Forelimb muscle (tissue), 1 donor: Measurements from ENCODE around the gene SLC30A2. TPM values are rescaled to one million over a fixed set of nuclear protein-coding genes. Genes with fewer than 3 reads are reported as not detected.
"Not testable (repeated sequence)": the region's sequence is repeated elsewhere in the genome, so short reads cannot be mapped to it uniquely, and the experiment has no call there.

ENCODE experiments used
- DNase-seq: peaks from one replicate; pipeline ENCODE4 v3.0.0-alpha.2; 2013; ENCODE audit warnings: low read depth
- polyA plus RNA-seq: library from polyadenylated mRNA; unstranded; fragments of 120-200 nt; gene quantifications from one replicate; pipeline ENCODE4 v1.2.1, GENCODE V29; 2013; ENCODE audit not compliant: insufficient read length

The SLC30A2 gene
- 1.00 TPM for polyA plus RNA-seq

- DNase-seq, result no peak
Measured at GRCh38 chr1:26045722-26046245, at the start of gene SLC30A2. Gene SLC30A2 (minus strand): TSS chr1:26046118. CDS start chr1:26045896, 222 bp downstream.

- DNase-seq, result no peak
Measured at GRCh38 chr1:26094677-26095383, 48.9 kb upstream of the SLC30A2 start.

- no peak for DNase-seq
Measured at GRCh38 chr1:26094076-26094669, 48.3 kb upstream of the SLC30A2 start.

GRCh38 chr1:26093569-26093968, 47.7 kb upstream of the SLC30A2 start:
- DNase-seq, result not testable (repeated sequence)

GRCh38 chr1:26092422-26092821, 46.5 kb upstream of the SLC30A2 start:
- no peak for DNase-seq

GRCh38 chr1:26090893-26091292, 45.0 kb upstream of the SLC30A2 start:
- DNase-seq, result no peak

GRCh38 chr1:26089125-26089524, 43.2 kb upstream of the SLC30A2 start:
- DNase-seq, result no peak

GRCh38 chr1:26084844-26085243, 38.9 kb upstream of the SLC30A2 start:
- no peak for DNase-seq

- no peak for DNase-seq
Measured at GRCh38 chr1:26084091-26084561, 38.2 kb upstream of the SLC30A2 start.

GRCh38 chr1:26083208-26083607, 37.3 kb upstream of the SLC30A2 start:
- DNase-seq, result no peak

- no peak for DNase-seq
Measured at GRCh38 chr1:26082020-26082350, 36.1 kb upstream of the SLC30A2 start.

- DNase-seq, result no peak
Measured at GRCh38 chr1:26081267-26082019, 35.5 kb upstream of the SLC30A2 start.

- DNase-seq, result no peak
Measured at GRCh38 chr1:26079960-26080814, 34.3 kb upstream of the SLC30A2 start.

- DNase-seq, result no peak
Measured at GRCh38 chr1:26079178-26079563, 33.3 kb upstream of the SLC30A2 start.

- DNase-seq, result no peak
Measured at GRCh38 chr1:26078286-26079177, 32.6 kb upstream of the SLC30A2 start.

- DNase-seq, result no peak
Measured at GRCh38 chr1:26077524-26077923, 31.6 kb upstream of the SLC30A2 start.

GRCh38 chr1:26075421-26076144, 29.7 kb upstream of the SLC30A2 start:
- no peak for DNase-seq

GRCh38 chr1:26072305-26072704, 26.4 kb upstream of the SLC30A2 start:
- no peak for DNase-seq

- DNase-seq, result no peak
Measured at GRCh38 chr1:26070963-26071342, 25.0 kb upstream of the SLC30A2 start.
